T-helper 1 cell treated with Interleukin-12 subunit alpha and Interleukin-12 subunit beta and Interleukin-4 antibody, amounts not matched to agents 30 μg/mL and 1 μg/mL, for 36 hours (primary cell): ENCODE results near the gene FLAD1.

ENCODE experiments used
- H3K27ac Mint-ChIP-seq: one replicate; pipeline ENCODE4 v1.8.0; 2021; ENCODE audit warnings: mild to moderate bottlenecking, mixed read lengths
- H3K27me3 Mint-ChIP-seq: one replicate; pipeline ENCODE4 v1.8.0; 2021; ENCODE audit warnings: low read depth, mixed read lengths
- H3K36me3 Mint-ChIP-seq: one replicate; pipeline ENCODE4 v1.8.0; 2021; ENCODE audit warnings: low read depth, mixed read lengths
- H3K4me1 Mint-ChIP-seq: one replicate; pipeline ENCODE4 v1.8.0; 2021; ENCODE audit warnings: low read depth, mixed read lengths
- H3K4me3 Mint-ChIP-seq: one replicate; pipeline ENCODE4 v1.8.0; 2021; ENCODE audit warnings: mild to moderate bottlenecking, moderate library complexity, mixed read lengths
- H3K9me3 Mint-ChIP-seq: one replicate; pipeline ENCODE4 v1.8.0; 2021; ENCODE audit warnings: mixed read lengths

FLAD1 gene

DNA sequence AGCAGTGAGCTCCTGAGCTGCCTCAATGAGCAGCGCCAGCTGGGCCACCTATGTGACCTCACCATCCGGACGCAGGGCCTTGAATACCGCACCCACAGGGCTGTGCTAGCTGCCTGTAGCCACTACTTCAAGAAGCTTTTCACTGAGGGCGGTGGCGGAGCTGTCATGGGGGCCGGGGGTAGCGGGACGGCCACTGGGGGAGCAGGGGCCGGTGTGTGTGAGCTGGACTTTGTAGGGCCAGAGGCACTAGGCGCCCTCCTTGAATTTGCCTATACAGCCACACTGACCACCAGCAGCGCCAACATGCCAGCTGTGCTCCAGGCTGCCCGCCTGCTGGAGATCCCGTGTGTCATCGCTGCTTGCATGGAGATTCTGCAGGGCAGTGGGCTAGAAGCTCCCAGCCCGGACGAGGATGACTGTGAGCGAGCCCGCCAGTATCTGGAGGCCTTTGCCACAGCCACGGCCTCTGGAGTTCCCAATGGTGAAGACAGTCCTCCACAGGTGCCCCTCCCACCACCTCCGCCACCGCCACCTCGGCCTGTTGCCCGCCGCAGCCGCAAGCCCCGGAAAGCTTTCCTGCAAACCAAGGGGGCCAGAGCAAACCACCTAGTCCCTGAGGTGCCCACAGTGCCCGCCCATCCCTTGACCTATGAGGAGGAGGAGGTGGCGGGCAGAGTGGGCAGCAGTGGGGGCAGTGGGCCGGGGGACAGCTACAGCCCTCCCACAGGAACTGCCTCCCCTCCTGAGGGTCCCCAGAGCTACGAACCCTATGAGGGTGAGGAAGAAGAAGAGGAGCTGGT, 31.8 kb downstream of the FLAD1 start:
- no peak overlapping the region for H3K4me3 Mint-ChIP-seq
- H3K9me3 Mint-ChIP-seq = no peaks in the 10 kb centered on the region
- peaks cover 64% of the 10 kb centered on the region for H3K4me1 Mint-ChIP-seq
- H3K27ac Mint-ChIP-seq = no peak overlapping the region
- H3K27me3 Mint-ChIP-seq = no peaks in the 10 kb centered on the region
- H3K36me3 Mint-ChIP-seq = peaks cover 45% of the 10 kb centered on the region

- peak overlapping the region; percentile 86 for H3K27ac Mint-ChIP-seq
- H3K4me1 Mint-ChIP-seq = peaks cover 60% of the 10 kb centered on the region
- no peaks in the 10 kb centered on the region for H3K9me3 Mint-ChIP-seq
- peaks cover 45% of the 10 kb centered on the region for H3K36me3 Mint-ChIP-seq
- H3K27me3 Mint-ChIP-seq = no peaks in the 10 kb centered on the region
- H3K4me3 Mint-ChIP-seq = peak overlapping the region; percentile 68
Observed at GRCh38 chr1:155015527-155016230, 32.5 kb downstream of the FLAD1 start.

DNA sequence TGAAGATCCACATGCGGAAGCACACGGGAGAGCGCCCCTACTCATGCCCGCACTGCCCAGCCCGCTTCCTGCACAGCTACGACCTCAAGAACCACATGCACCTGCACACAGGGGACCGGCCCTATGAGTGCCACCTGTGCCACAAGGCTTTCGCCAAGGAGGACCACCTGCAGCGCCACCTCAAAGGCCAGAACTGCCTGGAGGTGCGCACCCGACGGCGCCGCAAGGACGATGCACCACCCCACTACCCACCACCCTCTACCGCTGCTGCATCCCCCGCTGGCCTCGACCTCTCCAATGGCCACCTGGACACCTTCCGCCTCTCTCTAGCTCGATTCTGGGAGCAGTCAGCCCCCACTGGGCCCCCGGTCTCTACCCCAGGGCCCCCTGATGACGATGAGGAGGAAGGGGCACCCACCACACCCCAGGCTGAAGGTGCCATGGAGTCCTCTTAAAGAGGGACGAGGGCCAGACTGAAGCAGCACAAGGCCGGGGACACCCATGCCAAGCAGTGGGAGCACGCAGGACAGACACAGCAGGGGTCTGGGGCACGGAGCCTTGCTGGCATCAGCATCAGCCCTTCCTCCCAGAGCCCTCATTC, 33.2 kb downstream of the FLAD1 start:
- no peaks in the 10 kb centered on the region for H3K27me3 Mint-ChIP-seq
- peak overlapping the region; percentile 68 for H3K4me3 Mint-ChIP-seq
- H3K9me3 Mint-ChIP-seq = no peaks in the 10 kb centered on the region
- H3K27ac Mint-ChIP-seq = peak overlapping the region; percentile 86
- H3K36me3 Mint-ChIP-seq = peaks cover 41% of the 10 kb centered on the region
- H3K4me1 Mint-ChIP-seq = peaks cover 56% of the 10 kb centered on the region

DNA sequence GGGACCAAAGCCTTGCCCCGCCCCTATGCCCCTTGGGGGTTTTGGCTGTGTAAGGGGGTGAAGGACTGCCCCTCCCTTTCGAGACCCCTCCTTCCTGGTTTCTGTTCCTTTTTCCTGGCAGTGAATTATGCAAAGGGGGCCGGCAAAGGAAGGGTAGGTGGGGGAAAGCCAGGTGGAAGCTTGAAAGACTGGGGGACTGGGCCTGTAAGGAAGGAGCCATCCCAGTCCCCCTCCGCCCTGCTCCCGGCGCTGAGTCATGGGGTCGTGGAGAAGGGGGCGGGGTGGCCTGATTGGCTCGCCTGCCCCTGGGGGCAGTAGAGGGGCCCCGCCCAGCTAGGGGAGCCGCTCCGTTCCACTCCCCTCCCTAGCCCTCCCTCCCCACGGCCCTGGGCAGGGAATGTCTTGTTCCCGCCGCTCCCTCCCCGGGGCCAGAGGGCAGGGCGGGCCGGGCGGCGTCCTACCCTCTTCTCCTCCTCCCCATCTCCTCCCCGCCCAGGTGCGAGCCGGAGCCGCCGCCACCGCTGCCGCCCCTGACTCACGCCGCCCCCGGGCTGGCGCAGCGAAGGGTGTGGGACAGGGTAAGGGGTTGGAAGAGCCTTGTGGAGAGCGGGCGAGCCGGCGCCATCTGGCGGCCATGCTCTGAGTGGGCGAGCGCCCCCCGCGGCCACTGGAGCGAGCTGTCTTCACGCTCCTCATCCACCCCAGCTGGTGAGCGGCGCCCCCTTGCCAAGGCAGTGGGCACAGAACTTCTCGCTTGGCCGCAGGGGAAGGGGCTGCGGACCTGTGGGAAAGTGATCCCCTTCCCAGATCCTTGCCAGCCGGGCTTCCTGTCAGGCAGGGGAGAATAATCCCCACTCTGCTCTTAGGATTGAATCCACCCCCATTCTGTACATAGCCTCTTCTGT, 34.1 kb downstream of the FLAD1 start:
- H3K27me3 Mint-ChIP-seq = no peaks in the 10 kb centered on the region
- no peaks in the 10 kb centered on the region for H3K9me3 Mint-ChIP-seq
- H3K4me3 Mint-ChIP-seq = peak overlapping the region; percentile 21
- peak overlapping the region; percentile 52 for H3K27ac Mint-ChIP-seq
- H3K4me1 Mint-ChIP-seq = peaks cover 58% of the 10 kb centered on the region
- H3K36me3 Mint-ChIP-seq = peaks cover 41% of the 10 kb centered on the region

GRCh38 chr1:155017946-155018316, 34.8 kb downstream of the FLAD1 start:
- no peaks in the 10 kb centered on the region for H3K27me3 Mint-ChIP-seq
- H3K36me3 Mint-ChIP-seq = peaks cover 39% of the 10 kb centered on the region
- peak overlapping the region; percentile 68 for H3K27ac Mint-ChIP-seq
- peaks cover 52% of the 10 kb centered on the region for H3K4me1 Mint-ChIP-seq
- H3K4me3 Mint-ChIP-seq = peak overlapping the region; percentile 21
- no peaks in the 10 kb centered on the region for H3K9me3 Mint-ChIP-seq

GRCh38 chr1:155018617-155019348, 35.6 kb downstream of the FLAD1 start:
- Mint-ChIP-seq H3K4me3 (no peak overlapping the region), H3K9me3 (no peaks in the 10 kb centered on the region), H3K4me1 (peaks cover 45% of the 10 kb centered on the region), H3K27me3 (no peaks in the 10 kb centered on the region), H3K36me3 (peaks cover 33% of the 10 kb centered on the region), H3K27ac (peak overlapping the region; percentile 20)

GRCh38 chr1:155019377-155020245, 36.5 kb downstream of the FLAD1 start:
- H3K27me3 Mint-ChIP-seq = no peaks in the 10 kb centered on the region
- H3K36me3 Mint-ChIP-seq = peaks cover 25% of the 10 kb centered on the region
- H3K4me3 Mint-ChIP-seq = no peak overlapping the region
- H3K4me1 Mint-ChIP-seq = peaks cover 40% of the 10 kb centered on the region
- H3K9me3 Mint-ChIP-seq = no peaks in the 10 kb centered on the region
- peak overlapping the region; percentile 63 for H3K27ac Mint-ChIP-seq

DNA sequence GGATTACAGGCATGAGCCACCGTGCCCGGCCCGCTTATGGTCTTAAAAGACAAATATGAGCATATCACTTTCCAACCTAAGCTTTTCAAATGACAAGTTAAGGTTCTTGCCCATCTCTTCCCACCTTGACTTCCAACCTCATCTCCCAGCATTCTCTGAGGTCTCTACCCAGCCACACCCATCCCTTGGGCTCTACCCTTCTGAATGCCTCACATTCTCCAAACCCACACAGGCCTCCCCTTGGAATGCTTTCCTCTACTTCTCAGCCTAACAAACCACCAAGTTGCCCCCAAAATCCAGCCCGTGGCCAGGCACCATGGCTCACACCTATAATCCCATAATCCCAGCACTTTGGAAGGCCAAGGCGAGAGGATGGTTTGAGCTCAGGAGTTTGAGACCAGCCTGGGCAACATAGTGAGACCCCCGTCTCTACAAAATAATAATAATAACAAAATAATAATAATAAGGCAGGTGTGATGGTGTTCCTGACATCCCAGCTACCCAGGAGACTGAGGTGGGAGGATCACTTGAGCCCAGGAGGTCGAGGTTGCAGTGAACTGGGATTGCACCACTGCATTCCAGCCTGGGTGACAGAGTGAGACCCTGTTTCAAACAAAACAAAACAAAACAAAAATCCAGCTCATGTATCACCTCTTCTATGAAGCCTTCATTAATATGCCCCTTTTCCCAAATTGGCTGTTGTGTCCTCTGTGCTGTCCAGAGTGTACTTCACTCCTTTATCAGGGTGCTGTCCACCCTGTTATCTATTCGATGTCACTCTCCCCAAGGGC, 39.2 kb downstream of the FLAD1 start:
- Mint-ChIP-seq H3K27me3 (no peaks in the 10 kb centered on the region), H3K4me3 (no peak overlapping the region), H3K4me1 (peaks cover 23% of the 10 kb centered on the region), H3K27ac (no peak overlapping the region), H3K36me3 (peaks cover 12% of the 10 kb centered on the region), H3K9me3 (no peaks in the 10 kb centered on the region)

DNA sequence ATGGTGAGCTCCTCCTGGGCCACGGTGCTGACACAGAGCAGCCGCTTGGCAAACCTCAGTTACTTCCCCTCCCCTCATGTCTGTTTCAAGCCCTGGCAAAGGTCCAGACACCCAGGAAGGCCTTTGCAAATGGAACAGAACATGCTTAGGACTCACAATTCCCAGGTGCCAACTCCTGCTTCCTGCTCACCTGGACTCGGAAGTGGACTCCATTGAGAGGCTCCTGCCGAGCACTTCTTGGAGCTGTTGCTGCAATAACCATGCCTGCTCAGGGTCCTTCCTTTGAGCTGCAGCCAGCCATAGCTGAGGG, 39.7 kb downstream of the FLAD1 start:
- Mint-ChIP-seq H3K27ac (no peak overlapping the region), H3K4me1 (peaks cover 19% of the 10 kb centered on the region), H3K27me3 (no peaks in the 10 kb centered on the region), H3K4me3 (no peak overlapping the region), H3K9me3 (no peaks in the 10 kb centered on the region), H3K36me3 (peaks cover 12% of the 10 kb centered on the region)

DNA sequence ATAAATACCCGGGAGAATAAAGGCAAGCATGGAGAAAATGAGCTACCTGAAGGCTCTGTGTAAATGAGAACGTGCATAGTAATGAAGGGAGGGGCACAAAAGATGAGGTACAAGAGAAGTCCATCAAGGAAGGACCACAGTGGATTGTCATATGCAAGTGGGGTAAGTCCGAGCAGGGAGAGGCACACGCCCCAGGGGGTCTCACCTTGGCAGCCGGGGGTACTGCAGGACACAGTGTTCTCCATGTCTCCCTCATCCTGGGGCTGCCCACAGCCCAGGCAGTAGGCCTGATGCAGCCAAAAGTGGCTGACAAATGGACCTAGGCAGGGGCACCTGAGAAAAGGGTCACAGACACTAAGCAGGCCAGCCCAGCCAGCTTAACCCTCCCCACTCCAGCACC, 40.5 kb downstream of the FLAD1 start:
- Mint-ChIP-seq H3K36me3 (peaks cover 11% of the 10 kb centered on the region), H3K9me3 (no peaks in the 10 kb centered on the region), H3K4me1 (peaks cover 17% of the 10 kb centered on the region)

GRCh38 chr1:155024315-155024714, 41.2 kb downstream of the FLAD1 start:
- no peaks in the 10 kb centered on the region for H3K27me3 Mint-ChIP-seq
- no peaks in the 10 kb centered on the region for H3K9me3 Mint-ChIP-seq
- no peak overlapping the region for H3K27ac Mint-ChIP-seq
- peaks cover 11% of the 10 kb centered on the region for H3K4me1 Mint-ChIP-seq
- no peak overlapping the region for H3K4me3 Mint-ChIP-seq
- H3K36me3 Mint-ChIP-seq = peaks cover 8% of the 10 kb centered on the region

More for the DNA sequence above, 40.5 kb downstream of the FLAD1 start:
- Mint-ChIP-seq H3K27ac (no peak overlapping the region), H3K27me3 (no peaks in the 10 kb centered on the region), H3K4me3 (no peak overlapping the region)

- Mint-ChIP-seq H3K36me3 (no peaks in the 10 kb centered on the region), H3K9me3 (no peaks in the 10 kb centered on the region), H3K27ac (no peak overlapping the region), H3K4me1 (peaks cover 7% of the 10 kb centered on the region), H3K4me3 (no peak overlapping the region), H3K27me3 (no peaks in the 10 kb centered on the region)
Observed at GRCh38 chr1:155026154-155026553, 43.0 kb downstream of the FLAD1 start.
